Activated CD4-positive, alpha-beta memory T cell treated with anti-CD3 and anti-CD28 coated beads for 36 hours (primary cell): ENCODE results near the gene CABLES1. TPM values are rescaled to one million over a fixed set of nuclear protein-coding genes. Genes with fewer than 3 reads are reported as not detected.
A peak's percentile ranks its signal among the peaks of the same experiment; 100 is the strongest.

ENCODE experiments used
- CTCF ChIA-PET: fragments of 350-600 bp; sonication (Branson Sonifier 250); formaldehyde crosslinking; loops from one replicate; lab custom pipeline; 2021; ENCODE audit warnings: antibody characterized with exemption, inconsistent platforms; lab: Charles Lee
- POLR2A ChIA-PET: fragments of 350-600 bp; sonication (Branson Sonifier 250); formaldehyde crosslinking; loops from one replicate; lab custom pipeline; 2021; ENCODE audit warnings: antibody characterized with exemption; lab: Charles Lee
- DNase-seq: peaks from one replicate; pipeline ENCODE4 v3.0.0-alpha.2; 2020
- H3K27ac Mint-ChIP-seq: one replicate; pipeline ENCODE4 v1.8.0; 2021; ENCODE audit warnings: mixed read lengths
- H3K27me3 Mint-ChIP-seq: one replicate; pipeline ENCODE4 v1.8.0; 2021; ENCODE audit warnings: mixed read lengths
- H3K36me3 Mint-ChIP-seq: one replicate; pipeline ENCODE4 v1.8.0; 2021; ENCODE audit warnings: mixed read lengths
- H3K4me1 Mint-ChIP-seq: one replicate; pipeline ENCODE4 v1.8.0; 2021; ENCODE audit warnings: low read depth, mixed read lengths
- H3K4me3 Mint-ChIP-seq: one replicate; pipeline ENCODE4 v1.8.0; 2021; ENCODE audit warnings: mild to moderate bottlenecking, mixed read lengths
- H3K9me3 Mint-ChIP-seq: one replicate; pipeline ENCODE4 v1.8.0; 2021; ENCODE audit warnings: mixed read lengths
- intact Hi-C: fragments of 100-400 bp; cut with micrococcal nuclease; formaldehyde crosslinking; loops from one replicate; pipeline ENCODE4 v1.15.1; 2023
- total RNA-seq, 2 experiments: library from RNA; stranded (reverse); gene quantifications; one replicate each; pipeline ENCODE4 v1.2.3, GENCODE V29; 2021

The CABLES1 gene
- total RNA-seq, 2 experiments from 2014 or later: 1.2 to 2.2 TPM

- Mint-ChIP-seq H3K4me3 (no peak overlapping the region), H3K36me3 (peaks cover 2% of the 10 kb centered on the region), H3K4me1 (peaks cover 26% of the 10 kb centered on the region), H3K27ac (no peak overlapping the region), H3K27me3 (peaks cover 10% of the 10 kb centered on the region), H3K9me3 (peaks cover 15% of the 10 kb centered on the region)
- intact Hi-C loops: loop anchor here (5.0 kb wide), 1 partner anchor 134 kb away; no protein-coding TSS in a partner anchor
- CTCF ChIA-PET: interaction anchor here (0.9 to 1.0 kb wide), 3 partner anchors 9 to 14 kb away, joined by 3 to 4 read pairs (median 4); no protein-coding TSS in a partner anchor
- DNase-seq: no peak
- POLR2A ChIA-PET: no interaction called here
Measured at GRCh38 chr18:23207994-23208393, 72.7 kb downstream of the CABLES1 start.

- ChIA-PET POLR2A (no interaction called here), CTCF (no interaction called here)
- H3K9me3 Mint-ChIP-seq: peaks cover 15% of the 10 kb centered on the region
- peaks cover 24% of the 10 kb centered on the region for H3K4me1 Mint-ChIP-seq
- intact Hi-C loops: loop anchor here (5.0 kb wide), 1 partner anchor 134 kb away; no protein-coding TSS in a partner anchor
- peaks cover 7% of the 10 kb centered on the region for H3K27me3 Mint-ChIP-seq
- H3K36me3 Mint-ChIP-seq: peaks cover 2% of the 10 kb centered on the region
- peak overlapping the region; percentile 52 for H3K27ac Mint-ChIP-seq
- DNase-seq: no peak
- H3K4me3 Mint-ChIP-seq: no peak overlapping the region
Measured at GRCh38 chr18:23208600-23208999, 73.3 kb downstream of the CABLES1 start.

- peaks cover 24% of the 10 kb centered on the region for H3K4me1 Mint-ChIP-seq
- POLR2A ChIA-PET: no interaction called here
- H3K27me3 Mint-ChIP-seq: peaks cover 9% of the 10 kb centered on the region
- DNase-seq: peak; percentile 58
- H3K9me3 Mint-ChIP-seq: peaks cover 15% of the 10 kb centered on the region
- H3K36me3 Mint-ChIP-seq: peaks cover 2% of the 10 kb centered on the region
- H3K4me3 Mint-ChIP-seq: no peak overlapping the region
- H3K27ac Mint-ChIP-seq: peak overlapping the region; percentile 52
- intact Hi-C loops: loop anchor here (1.0 to 5.0 kb wide), 3 partner anchors 22 to 133 kb away; no protein-coding TSS in a partner anchor
- CTCF ChIA-PET: no interaction called here
Measured at GRCh38 chr18:23209031-23209430, 73.7 kb downstream of the CABLES1 start.

GRCh38 chr18:23209796-23210195, 74.5 kb downstream of the CABLES1 start:
- H3K9me3 Mint-ChIP-seq: peaks cover 10% of the 10 kb centered on the region
- no peak overlapping the region for H3K4me3 Mint-ChIP-seq
- ChIA-PET POLR2A (no interaction called here), CTCF (no interaction called here)
- no peak overlapping the region for H3K27ac Mint-ChIP-seq
- no peak for DNase-seq
- intact Hi-C loops: loop anchor here (1.0 to 5.0 kb wide), 3 partner anchors 22 to 133 kb away; no protein-coding TSS in a partner anchor
- H3K4me1 Mint-ChIP-seq: peaks cover 22% of the 10 kb centered on the region
- peaks cover 2% of the 10 kb centered on the region for H3K36me3 Mint-ChIP-seq
- peaks cover 9% of the 10 kb centered on the region for H3K27me3 Mint-ChIP-seq

- intact Hi-C loops: no loop called here
- H3K4me1 Mint-ChIP-seq: peaks cover 22% of the 10 kb centered on the region
- CTCF ChIA-PET: no interaction called here
- peaks cover 9% of the 10 kb centered on the region for H3K27me3 Mint-ChIP-seq
- H3K9me3 Mint-ChIP-seq: peaks cover 6% of the 10 kb centered on the region
- H3K4me3 Mint-ChIP-seq: no peak overlapping the region
- DNase-seq: no peak
- no peak overlapping the region for H3K27ac Mint-ChIP-seq
- H3K36me3 Mint-ChIP-seq: peaks cover 2% of the 10 kb centered on the region
- POLR2A ChIA-PET: no interaction called here
Measured at GRCh38 chr18:23210526-23210925, 75.2 kb downstream of the CABLES1 start.

- Mint-ChIP-seq H3K4me1 (peaks cover 22% of the 10 kb centered on the region), H3K9me3 (peaks cover 6% of the 10 kb centered on the region), H3K36me3 (peaks cover 2% of the 10 kb centered on the region), H3K27ac (no peak overlapping the region), H3K27me3 (peaks cover 9% of the 10 kb centered on the region), H3K4me3 (no peak overlapping the region)
- ChIA-PET CTCF (no interaction called here), POLR2A (no interaction called here)
- no peak for DNase-seq
- intact Hi-C loops: no loop called here
Measured at GRCh38 chr18:23211146-23211545, 75.9 kb downstream of the CABLES1 start.

GRCh38 chr18:23212161-23212560, 76.9 kb downstream of the CABLES1 start:
- no peak for DNase-seq
- intact Hi-C loops: no loop called here
- Mint-ChIP-seq H3K27me3 (peaks cover 9% of the 10 kb centered on the region), H3K36me3 (peaks cover 2% of the 10 kb centered on the region), H3K4me1 (peaks cover 22% of the 10 kb centered on the region), H3K27ac (no peak overlapping the region), H3K4me3 (no peak overlapping the region), H3K9me3 (peaks cover 6% of the 10 kb centered on the region)
- ChIA-PET CTCF (no interaction called here), POLR2A (no interaction called here)

- no peak overlapping the region for H3K4me3 Mint-ChIP-seq
- DNase-seq: no peak
- peaks cover 9% of the 10 kb centered on the region for H3K27me3 Mint-ChIP-seq
- ChIA-PET CTCF (no interaction called here), POLR2A (no interaction called here)
- peaks cover 16% of the 10 kb centered on the region for H3K4me1 Mint-ChIP-seq
- peaks cover 4% of the 10 kb centered on the region for H3K9me3 Mint-ChIP-seq
- intact Hi-C loops: no loop called here
- peaks cover 2% of the 10 kb centered on the region for H3K36me3 Mint-ChIP-seq
- no peak overlapping the region for H3K27ac Mint-ChIP-seq
Measured at GRCh38 chr18:23213200-23213599, 77.9 kb downstream of the CABLES1 start.

- H3K36me3 Mint-ChIP-seq: no peaks in the 10 kb centered on the region
- no peaks in the 10 kb centered on the region for H3K9me3 Mint-ChIP-seq
- ChIA-PET CTCF (no interaction called here), POLR2A (no interaction called here)
- intact Hi-C loops: no loop called here
- H3K4me3 Mint-ChIP-seq: no peak overlapping the region
- no peak overlapping the region for H3K27ac Mint-ChIP-seq
- peaks cover 3% of the 10 kb centered on the region for H3K27me3 Mint-ChIP-seq
- no peaks in the 10 kb centered on the region for H3K4me1 Mint-ChIP-seq
- no peak for DNase-seq
Measured at GRCh38 chr18:23217781-23218180, 82.5 kb downstream of the CABLES1 start.

GRCh38 chr18:23220355-23220754, 85.1 kb downstream of the CABLES1 start:
- H3K27ac Mint-ChIP-seq: no peak overlapping the region
- intact Hi-C loops: no loop called here
- CTCF ChIA-PET: no interaction called here

GRCh38 chr18:23223641-23224040, 88.4 kb downstream of the CABLES1 start:
- intact Hi-C loops: no loop called here
- Mint-ChIP-seq H3K36me3 (no peaks in the 10 kb centered on the region), H3K27me3 (no peaks in the 10 kb centered on the region), H3K9me3 (no peaks in the 10 kb centered on the region), H3K27ac (no peak overlapping the region), H3K4me1 (peaks cover 29% of the 10 kb centered on the region), H3K4me3 (no peak overlapping the region)
- CTCF ChIA-PET: no interaction called here
- POLR2A ChIA-PET: no interaction called here
- no peak for DNase-seq

More at GRCh38 chr18:23220355-23220754, 85.1 kb downstream of the CABLES1 start:
- Mint-ChIP-seq H3K27me3 (peaks cover 1% of the 10 kb centered on the region), H3K4me3 (no peak overlapping the region), H3K4me1 (peaks cover 2% of the 10 kb centered on the region), H3K36me3 (no peaks in the 10 kb centered on the region), H3K9me3 (no peaks in the 10 kb centered on the region)
- POLR2A ChIA-PET: no interaction called here
- no peak for DNase-seq

- Mint-ChIP-seq H3K4me1 (peaks cover 40% of the 10 kb centered on the region), H3K4me3 (no peak overlapping the region), H3K9me3 (no peaks in the 10 kb centered on the region), H3K27ac (peak overlapping the region; percentile 24), H3K36me3 (no peaks in the 10 kb centered on the region), H3K27me3 (no peaks in the 10 kb centered on the region)
- ChIA-PET CTCF (interaction anchor here (1.6 kb wide), 1 partner anchor 186 kb away, joined by 5 read pairs; no protein-coding TSS in a partner anchor), POLR2A (no interaction called here)
- intact Hi-C loops: no loop called here
- DNase-seq: no peak
Measured at GRCh38 chr18:23225503-23225902, 90.2 kb downstream of the CABLES1 start.

- H3K4me1 Mint-ChIP-seq: peaks cover 46% of the 10 kb centered on the region
- peaks cover 3% of the 10 kb centered on the region for H3K36me3 Mint-ChIP-seq
- no peaks in the 10 kb centered on the region for H3K27me3 Mint-ChIP-seq
- ChIA-PET POLR2A (no interaction called here), CTCF (interaction anchor here (1.6 kb wide), 1 partner anchor 185 kb away, joined by 5 read pairs; no protein-coding TSS in a partner anchor)
- no peak overlapping the region for H3K27ac Mint-ChIP-seq
- H3K9me3 Mint-ChIP-seq: peaks cover 4% of the 10 kb centered on the region
- no peak overlapping the region for H3K4me3 Mint-ChIP-seq
- intact Hi-C loops: no loop called here
- DNase-seq: no peak
Measured at GRCh38 chr18:23226391-23226790, 91.1 kb downstream of the CABLES1 start.
